SU-DHL-6 (cell line): ENCODE data around the gene ANKH.
A peak's percentile ranks its signal among the peaks of the same experiment; 100 is the strongest.
"Not testable (repeated sequence)": the region's sequence is repeated elsewhere in the genome, so short reads cannot be mapped to it uniquely, and the experiment has no call there.

Experiments
- H2AFZ ChIP-seq: fragments of 200-600 bp; sonication (generic); 2 replicates; pipeline ENCODE4 v1.6.1; 2014; ENCODE audit warnings: low read depth, mild to moderate bottlenecking, moderate library complexity, mixed read lengths, antibody characterized with exemption, low read length; ENCODE audit not compliant: severe bottlenecking
- H3F3A ChIP-seq: fragments of 200-600 bp; shearing (Covaris generic); 2 replicates; pipeline ENCODE4 v1.6.0; 2016; ENCODE audit warnings: antibody characterized with exemption, mild to moderate bottlenecking; ENCODE audit not compliant: insufficient read depth
- H3K27ac ChIP-seq: fragments of 200-600 bp; sonication (generic); 2 replicates; pipeline ENCODE4 v1.5.1; 2016; ENCODE audit warnings: low read depth, mild to moderate bottlenecking, low read length, moderate library complexity, mixed read lengths
- H3K27me3 ChIP-seq: fragments of 200-600 bp; sonication (generic), shearing (Covaris generic); 2 replicates; pipeline ENCODE4 v1.6.0; 2014; ENCODE audit warnings: mild to moderate bottlenecking, low read length
- H3K36me3 ChIP-seq: fragments of 200-600 bp; sonication (generic); 2 replicates; pipeline ENCODE4 v1.6.1; 2014; ENCODE audit warnings: mild to moderate bottlenecking, low read length, mixed read lengths
- H3K4me2 ChIP-seq: fragments of 300-600, 200-600 bp; shearing (Covaris generic), sonication (generic); 2 replicates; pipeline ENCODE4 v1.6.0; 2014; ENCODE audit warnings: low read length, low read depth, mild to moderate bottlenecking; ENCODE audit not compliant: poor library complexity, severe bottlenecking
- H3K4me3 ChIP-seq: fragments of 200-600 bp; sonication (generic); 2 replicates; pipeline ENCODE4 v1.5.1; 2014; ENCODE audit warnings: antibody characterized with exemption, low read length, mild to moderate bottlenecking, mixed read lengths; ENCODE audit not compliant: insufficient read depth, poor library complexity, severe bottlenecking
- H3K79me2 ChIP-seq: fragments of 200-600 bp; sonication (generic); 2 replicates; pipeline ENCODE4 v1.6.1; 2014; ENCODE audit warnings: mild to moderate bottlenecking, low read length, moderate library complexity; ENCODE audit not compliant: insufficient read depth
- H3K9ac ChIP-seq: fragments of 200-600 bp; sonication (generic); 2 replicates; pipeline ENCODE4 v1.7.0; 2014; ENCODE audit warnings: mild to moderate bottlenecking, low read length
- H3K9me2 ChIP-seq: fragments of 200-600 bp; sonication (generic); replicated peaks from 2 replicates; pipeline ENCODE4 v1.6.1; 2014; ENCODE audit warnings: low read length; ENCODE audit not compliant: insufficient read depth
- H3K9me3 ChIP-seq: fragments of 200-600 bp; sonication (generic); 2 replicates; pipeline ENCODE4 v1.6.1; 2014; ENCODE audit warnings: low read length, mixed read lengths; ENCODE audit not compliant: insufficient read depth
- H4K20me1 ChIP-seq: fragments of 200-600 bp; sonication (generic); 2 replicates; pipeline ENCODE4 v1.6.1; 2014; ENCODE audit warnings: low read depth, mild to moderate bottlenecking, antibody characterized with exemption, low read length, moderate library complexity, mixed read lengths
- CTCF ChIP-seq: fragments of 200-600 bp; sonication (generic); IDR thresholded peaks from one replicate; pipeline ENCODE4 v1.5.1; 2017; ENCODE audit warnings: antibody characterized with exemption, mild to moderate bottlenecking, low read length, moderate library complexity; ENCODE audit not compliant: insufficient read depth, poor library complexity, severe bottlenecking
- EZH2phosphoT487 ChIP-seq: fragments of 200-600 bp; sonication (generic), shearing (Covaris generic); conservative IDR thresholded peaks from 2 replicates; pipeline ENCODE4 v1.6.1; 2018; ENCODE audit warnings: mild to moderate bottlenecking, antibody characterized with exemption, low read length, moderate library complexity, mixed read lengths

Gene ANKH

DNA sequence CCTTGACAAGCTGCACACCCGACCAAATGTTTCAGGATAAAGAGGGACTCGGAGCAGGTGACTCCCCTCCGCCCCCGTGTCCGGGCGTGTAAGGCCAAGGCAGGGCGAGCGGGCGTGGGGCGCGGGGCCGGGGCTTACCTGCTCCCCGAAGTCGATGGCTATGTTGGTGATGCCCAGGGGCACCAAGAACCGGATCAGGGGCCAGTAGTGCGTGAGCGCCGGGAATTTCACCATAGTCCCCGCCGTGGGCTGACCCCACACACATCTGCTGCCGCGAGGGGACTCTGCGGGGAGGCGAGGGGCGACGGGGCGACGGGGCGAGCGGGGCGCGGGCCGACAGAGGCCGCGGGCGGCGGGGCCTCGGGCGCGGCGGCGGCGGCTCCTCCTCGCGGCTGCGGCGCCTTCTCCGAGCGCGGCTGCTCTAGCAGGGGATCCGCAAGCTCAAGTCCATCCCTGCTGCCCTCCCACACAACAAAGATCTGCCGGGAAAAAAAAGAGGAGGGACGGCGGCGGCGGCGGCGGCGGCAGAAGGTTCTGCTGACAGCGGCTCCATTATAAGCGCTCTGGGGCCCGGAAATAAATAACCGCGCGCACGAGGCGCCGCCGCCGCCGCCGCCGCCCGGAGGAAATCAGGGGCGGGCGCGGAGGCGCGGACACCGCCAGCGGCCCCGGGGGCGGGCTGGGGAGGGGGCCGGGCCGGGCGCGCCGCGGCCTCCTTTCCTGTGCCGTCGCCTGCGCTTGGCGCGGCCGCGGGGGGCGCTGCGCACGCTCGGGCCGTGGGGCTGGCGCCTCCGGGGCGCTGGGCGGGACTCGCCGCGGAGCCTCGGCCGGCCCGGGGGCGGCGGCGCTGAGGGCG, at the start of gene ANKH:
Gene ANKH, minus strand, starts transcription at position 565 of the 856 bp plus-strand sequence. Its CDS starts 331 bp downstream, at position 234.
- H3F3A ChIP-seq: peaks cover 12% of the 10 kb centered on the region
- H3K27me3 ChIP-seq: no peaks in the 10 kb centered on the region
- no peaks in the 10 kb centered on the region for H3K9me3 ChIP-seq
- peaks cover 49% of the 10 kb centered on the region for H3K79me2 ChIP-seq
- H3K4me3 ChIP-seq: peak within 1 kb of the TSS; percentile 73
- peak within 1 kb of the TSS; percentile 97 for H3K4me2 ChIP-seq
- H3K27ac ChIP-seq: peak within 1 kb of the TSS; percentile 71
- peak within 1 kb of the TSS; percentile 86 for H3K9ac ChIP-seq
- TF ChIP-seq EZH2phosphoT487 (no peak), CTCF (no peak)
- H3K9me2 ChIP-seq: no peaks in the 10 kb centered on the region
- H2AFZ ChIP-seq: peak within 1 kb of the TSS; percentile 96
- H4K20me1 ChIP-seq: peaks cover 7% of the 10 kb centered on the region; the same call in 1 of the 2 replicates
- H3K36me3 ChIP-seq: no peaks in the 10 kb centered on the region

- no peak overlapping the region for H2AFZ ChIP-seq
- H3K9me3 ChIP-seq: no peaks in the 10 kb centered on the region
- no peaks in the 10 kb centered on the region for H3K27me3 ChIP-seq
- no peaks in the 10 kb centered on the region for H3K9me2 ChIP-seq
- H3K27ac ChIP-seq: no peak overlapping the region
- no peaks in the 10 kb centered on the region for H3K36me3 ChIP-seq
- no peaks in the 10 kb centered on the region for H4K20me1 ChIP-seq
- H3K9ac ChIP-seq: no peak overlapping the region
- no peak overlapping the region for H3K4me3 ChIP-seq
- no peak overlapping the region for H3K4me2 ChIP-seq
- H3K79me2 ChIP-seq: no peaks in the 10 kb centered on the region
- TF ChIP-seq CTCF (no peak), EZH2phosphoT487 (no peak)
- H3F3A ChIP-seq: no peaks in the 10 kb centered on the region
These were observed 48.5 kb upstream of the ANKH start for GRCh38 chr5:14920121-14920520.

DNA sequence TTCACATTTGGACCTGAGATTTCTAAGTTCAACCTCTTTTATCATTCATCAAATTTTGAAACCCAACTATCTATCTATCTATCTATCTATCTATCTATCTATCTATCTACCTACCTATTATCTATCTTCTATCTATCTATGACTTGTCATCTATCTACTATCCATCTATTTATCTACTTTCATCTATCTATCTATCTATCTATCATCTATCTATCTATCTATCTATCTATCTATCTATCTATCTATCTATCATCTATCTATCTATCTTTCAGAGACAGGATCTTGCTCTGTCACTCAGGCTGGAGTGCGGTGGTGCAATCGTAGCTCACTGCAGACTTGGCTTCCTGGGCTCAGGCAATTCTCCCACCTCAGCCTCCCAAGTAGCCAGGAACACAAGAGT, 47.5 kb upstream of the ANKH start:
- H3K4me2 ChIP-seq, H2AFZ ChIP-seq, H3K9me3 ChIP-seq: not testable (repeated sequence)

GRCh38 chr5:14917719-14918118, 46.1 kb upstream of the ANKH start:
- Histone ChIP-seq H2AFZ (no peak overlapping the region), H3K27ac (no peak overlapping the region)

More for the DNA sequence above, 47.5 kb upstream of the ANKH start:
- H3K27ac ChIP-seq, H3F3A ChIP-seq, H3K27me3 ChIP-seq, H3K4me3 ChIP-seq, H3K9ac ChIP-seq, H3K36me3 ChIP-seq, H3K9me2 ChIP-seq, H4K20me1 ChIP-seq, H3K79me2 ChIP-seq: not testable (repeated sequence)

More at GRCh38 chr5:14917719-14918118, 46.1 kb upstream of the ANKH start:
- Histone ChIP-seq H3K9me2 (no peaks in the 10 kb centered on the region), H3F3A (no peaks in the 10 kb centered on the region), H3K4me3 (no peak overlapping the region), H3K9me3 (no peaks in the 10 kb centered on the region), H3K9ac (no peak overlapping the region), H3K36me3 (no peaks in the 10 kb centered on the region), H3K79me2 (no peaks in the 10 kb centered on the region), H3K27me3 (no peaks in the 10 kb centered on the region), H4K20me1 (no peaks in the 10 kb centered on the region), H3K4me2 (no peak overlapping the region)
- TF ChIP-seq CTCF: no peak
- no peak for TF ChIP-seq EZH2phosphoT487
